ENCODE results near the gene UNC13B.

UNC13B gene

DNA sequence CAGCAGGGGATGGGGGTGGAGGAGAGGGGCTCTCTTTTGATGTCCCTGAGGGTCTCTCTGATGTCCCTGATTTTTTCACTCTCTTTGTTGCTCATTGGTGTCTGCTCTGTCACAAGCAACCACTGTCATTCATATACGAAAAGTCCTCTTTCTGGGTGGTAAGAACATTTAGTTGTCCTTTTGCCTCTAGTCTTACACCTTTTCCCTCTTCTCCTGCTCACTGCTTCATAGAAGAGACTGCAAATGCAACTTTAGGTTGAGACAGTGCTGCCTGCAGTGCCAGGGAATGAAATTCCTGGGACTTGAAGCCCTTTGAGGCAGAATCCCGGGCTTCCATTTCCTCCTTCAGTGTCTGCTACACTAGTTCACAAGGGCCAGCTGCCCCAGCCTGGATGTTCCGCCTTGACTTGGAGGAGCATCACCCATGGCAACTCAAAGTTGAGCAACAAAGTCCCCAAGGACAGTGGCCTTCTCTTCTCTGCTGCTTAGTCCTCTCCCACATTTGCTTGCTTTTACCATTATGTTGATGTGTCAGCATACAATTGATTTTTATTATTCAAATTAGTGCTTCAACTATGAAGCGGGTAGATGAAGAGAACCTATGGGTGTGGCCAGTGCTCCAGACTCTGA lies 233.4 kb downstream of the UNC13B start:
- TF ChIP-seq, protein P1, sequence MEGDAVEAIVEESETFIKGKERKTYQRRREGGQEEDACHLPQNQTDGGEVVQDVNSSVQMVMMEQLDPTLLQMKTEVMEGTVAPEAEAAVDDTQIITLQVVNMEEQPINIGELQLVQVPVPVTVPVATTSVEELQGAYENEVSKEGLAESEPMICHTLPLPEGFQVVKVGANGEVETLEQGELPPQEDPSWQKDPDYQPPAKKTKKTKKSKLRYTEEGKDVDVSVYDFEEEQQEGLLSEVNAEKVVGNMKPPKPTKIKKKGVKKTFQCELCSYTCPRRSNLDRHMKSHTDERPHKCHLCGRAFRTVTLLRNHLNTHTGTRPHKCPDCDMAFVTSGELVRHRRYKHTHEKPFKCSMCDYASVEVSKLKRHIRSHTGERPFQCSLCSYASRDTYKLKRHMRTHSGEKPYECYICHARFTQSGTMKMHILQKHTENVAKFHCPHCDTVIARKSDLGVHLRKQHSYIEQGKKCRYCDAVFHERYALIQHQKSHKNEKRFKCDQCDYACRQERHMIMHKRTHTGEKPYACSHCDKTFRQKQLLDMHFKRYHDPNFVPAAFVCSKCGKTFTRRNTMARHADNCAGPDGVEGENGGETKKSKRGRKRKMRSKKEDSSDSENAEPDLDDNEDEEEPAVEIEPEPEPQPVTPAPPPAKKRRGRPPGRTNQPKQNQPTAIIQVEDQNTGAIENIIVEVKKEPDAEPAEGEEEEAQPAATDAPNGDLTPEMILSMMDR (IDR thresholded peaks at IDR 0.05; ENCODE audit: insufficient read depth, low read depth, low read length, missing control alignments): no peak
- no peak overlapping the region for H3K4me3 ChIP-seq (ENCODE audit: low read length)
- DNase-seq (ENCODE audit: low read depth): no peak

DNA sequence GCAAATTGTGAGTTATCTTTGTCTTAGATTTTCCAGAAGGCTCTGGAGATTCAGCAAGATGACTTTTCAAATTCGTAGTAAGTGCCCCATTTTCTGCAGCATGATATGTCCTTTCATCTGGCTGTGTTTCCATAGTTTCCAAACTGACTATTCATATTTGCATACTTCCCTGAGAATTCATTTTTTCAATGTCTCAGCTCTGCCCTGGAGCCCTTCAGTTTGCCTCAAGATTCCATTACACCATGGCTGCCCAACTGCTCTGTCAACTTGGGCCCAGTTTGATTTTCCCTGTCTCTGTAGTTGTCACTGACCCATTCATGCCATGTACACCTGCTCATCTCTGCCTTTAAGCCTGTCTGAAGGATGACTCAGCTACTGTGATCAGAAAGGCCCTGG lies 233.9 kb downstream of the UNC13B start:
- DNase-seq (ENCODE audit: low read depth): no peak
- H3K4me3 ChIP-seq (ENCODE audit: low read length): no peak overlapping the region
- TF ChIP-seq, protein P1 (IDR thresholded peaks at IDR 0.05; ENCODE audit: insufficient read depth, low read depth, low read length, missing control alignments): no peak

DNA sequence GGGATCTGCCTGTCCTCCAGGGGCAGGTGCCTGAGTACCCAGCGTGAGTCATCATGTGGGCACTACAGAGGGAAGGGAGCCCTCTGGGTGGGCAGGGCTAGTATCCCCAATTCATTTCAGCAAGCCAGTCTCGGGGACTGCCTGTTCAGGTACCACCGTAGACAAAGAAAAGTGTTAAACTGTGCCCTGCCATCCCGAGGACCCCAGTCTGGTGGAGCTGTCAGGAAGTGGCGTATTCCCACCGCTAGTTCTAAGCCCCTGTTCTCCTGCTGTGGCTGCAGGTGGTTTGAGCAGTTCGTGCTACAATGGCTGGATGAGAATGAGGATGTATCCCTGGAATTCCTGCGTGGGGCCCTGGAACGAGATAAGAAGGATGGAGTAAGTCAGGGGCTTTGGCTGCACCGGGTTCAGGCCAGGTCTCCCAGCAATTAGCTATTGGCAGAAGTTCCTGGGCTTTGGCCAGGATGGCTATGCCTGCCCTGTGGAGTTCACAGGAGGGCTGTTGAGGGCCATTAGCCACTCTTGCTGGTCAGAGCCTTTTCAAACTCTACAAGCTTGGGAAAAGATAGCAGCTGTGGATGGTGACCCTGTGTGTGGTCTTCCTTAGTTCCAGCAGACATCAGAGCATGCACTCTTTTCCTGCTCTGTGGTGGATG lies 234.9 kb downstream of the UNC13B start:
- no peak for DNase-seq (ENCODE audit: low read depth)
- H3K4me3 ChIP-seq (ENCODE audit: low read length): no peak overlapping the region
- TF ChIP-seq, protein P1 (IDR thresholded peaks at IDR 0.05; ENCODE audit: insufficient read depth, low read depth, low read length, missing control alignments): no peak

DNA sequence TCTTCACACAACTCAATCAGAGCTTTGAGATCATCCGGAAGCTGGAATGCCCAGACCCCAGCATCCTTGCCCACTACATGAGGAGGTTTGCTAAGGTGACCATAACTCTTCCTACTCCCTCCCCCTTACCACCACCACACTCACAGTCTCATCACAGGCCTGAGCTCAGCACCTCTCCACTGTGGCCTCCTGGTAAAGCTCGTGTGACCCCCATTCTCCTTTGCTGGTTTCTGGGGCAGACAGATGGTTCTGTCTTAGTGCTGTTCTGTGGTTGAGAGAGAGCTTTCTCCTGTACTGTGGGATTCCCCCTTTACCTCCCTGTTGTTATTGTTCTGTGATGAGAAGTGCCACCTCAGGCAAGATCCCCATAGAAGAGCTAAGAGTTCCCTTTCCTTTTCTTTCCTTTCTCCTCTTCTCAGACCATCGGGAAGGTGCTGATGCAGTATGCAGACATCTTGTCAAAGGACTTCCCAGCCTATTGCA lies 235.4 kb downstream of the UNC13B start:
- TF ChIP-seq, protein P1 (IDR thresholded peaks at IDR 0.05; ENCODE audit: insufficient read depth, low read depth, low read length, missing control alignments): no peak
- H3K4me3 ChIP-seq (ENCODE audit: low read length): no peak overlapping the region
- DNase-seq (ENCODE audit: low read depth): no peak

DNA sequence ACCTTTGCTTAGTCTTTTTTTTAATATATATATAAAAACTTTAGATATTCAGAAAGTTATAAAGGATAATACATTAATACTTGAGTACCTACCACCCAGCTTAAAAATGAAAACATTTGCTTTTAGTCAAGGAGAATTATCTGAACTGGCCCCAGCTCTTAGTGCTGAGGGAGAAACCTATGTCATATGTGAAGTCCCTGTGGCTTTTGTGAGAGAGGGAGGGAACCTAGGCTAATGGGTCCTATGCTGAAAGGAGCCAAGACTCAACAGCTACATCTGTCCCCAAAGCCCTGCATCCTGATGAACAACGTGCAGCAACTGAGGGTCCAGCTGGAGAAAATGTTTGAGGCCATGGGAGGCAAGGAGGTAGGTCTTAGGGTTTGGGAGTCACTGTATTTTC lies 236.1 kb downstream of the UNC13B start:
- H3K4me3 ChIP-seq (ENCODE audit: low read length): no peak overlapping the region
- DNase-seq (ENCODE audit: low read depth): no peak
- TF ChIP-seq, protein P1 (IDR thresholded peaks at IDR 0.05; ENCODE audit: insufficient read depth, low read depth, low read length, missing control alignments): no peak

DNA sequence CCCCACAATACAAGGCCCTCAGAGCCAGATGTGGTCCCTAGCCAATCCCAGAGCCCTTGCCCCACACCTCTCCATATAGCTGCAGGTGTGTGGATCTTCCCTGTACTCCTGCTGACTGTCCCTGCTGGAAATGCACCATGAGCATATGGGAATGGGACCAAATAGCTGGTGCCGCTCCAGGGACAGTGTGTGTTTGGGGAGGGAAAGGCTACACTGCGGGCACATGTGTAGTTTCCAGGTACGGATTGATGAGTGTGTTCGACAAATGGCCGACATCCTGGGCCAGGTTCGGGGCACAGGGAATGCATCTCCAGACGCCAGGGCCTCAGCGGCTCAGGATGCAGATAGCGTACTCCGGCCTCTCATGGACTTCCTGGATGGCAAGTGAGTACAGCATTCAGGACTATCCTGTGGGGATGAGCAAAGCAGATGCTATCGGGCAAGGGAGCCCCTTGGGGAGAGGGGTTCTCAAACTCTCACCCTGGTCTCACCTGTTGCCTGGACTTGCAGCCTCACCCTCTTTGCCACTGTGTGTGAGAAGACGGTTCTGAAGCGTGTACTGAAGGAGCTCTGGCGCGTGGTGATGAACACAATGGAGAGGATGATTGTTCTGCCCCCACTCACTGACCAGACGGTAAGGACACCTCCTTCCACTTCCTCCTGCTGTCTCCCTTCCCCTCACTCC lies 237.0 kb downstream of the UNC13B start:
- TF ChIP-seq, protein P1 (IDR thresholded peaks at IDR 0.05; ENCODE audit: insufficient read depth, low read depth, low read length, missing control alignments): no peak
- DNase-seq (ENCODE audit: low read depth): no peak
- no peak overlapping the region for H3K4me3 ChIP-seq (ENCODE audit: low read length)

All from epithelial cell of esophagus (primary cell).